A549 (cell line): Measurements from ENCODE around the gene EPB42. TPM values are rescaled to one million over a fixed set of nuclear protein-coding genes. Genes with fewer than 3 reads are reported as not detected.

Experiments used
- ATAC-seq, 2 experiments: fragments of 200-7000 bp in 1 of 2; fragments of >200 bp in 1 of 2; cut with Nextera tagmentation in 1 of 2; cut with Tn5 transposase in 1 of 2; 3 replicates each; pipeline versions ENCODE4 v1.8.0 to v1.9.1; 2018 to 2020; ENCODE audit warnings: mild to moderate bottlenecking in 1 of 2, moderate library complexity in 1 of 2
- CTCF ChIA-PET: fragments of 300-600 bp; sonication (Branson Sonifier 250); formaldehyde crosslinking; extraction: SDS; loops from one replicate; lab custom pipeline; 2021; ENCODE audit warnings: antibody characterized with exemption, inconsistent platforms; lab: Yijun Ruan, JAX
- POLR2A ChIA-PET: fragments of 350-600 bp; formaldehyde crosslinking; extraction: SDS; loops from one replicate; lab custom pipeline; 2021; ENCODE audit warnings: antibody characterized with exemption, inconsistent platforms; lab: Yijun Ruan, JAX
- DNase-seq, 2 experiments: peaks; one replicate each; pipeline versions ENCODE4 v3.0.0 to v3.0.0-alpha.2; 2011 to 2016; ENCODE audit warnings: low read depth in 1 of 2, low spot score in 1 of 2
- FAIRE-seq: peaks from 2 replicates; lab custom pipeline; 2011; peaks lifted over from hg19 to GRCh38; lab: Jason Lieb, UNC
- H3K27ac ChIP-seq, 2 experiments: fragments of >200 bp; sonication (Bioruptor Twin); formaldehyde crosslinking; 3 replicates each; pipeline ENCODE4 v1.5.1; 2016 to 2017
- H3K4me1 ChIP-seq: fragments of >200 bp; sonication (Bioruptor Twin); formaldehyde crosslinking; 3 replicates; pipeline ENCODE4 v1.6.1; 2016
- H3K4me2 ChIP-seq: fragments of >200 bp; sonication (Bioruptor Twin); formaldehyde crosslinking; 3 replicates; pipeline ENCODE4 v1.6.1; 2016
- H3K4me3 ChIP-seq: fragments of >200 bp; sonication (Bioruptor Twin); formaldehyde crosslinking; 3 replicates; pipeline ENCODE4 v1.5.1; 2016
- H3K9me3 ChIP-seq: fragments of >200 bp; sonication (Bioruptor Twin); formaldehyde crosslinking; 3 replicates; pipeline ENCODE4 v1.6.1; 2016
- CHD2 ChIP-seq: fragments of 150-350 bp; IDR thresholded peaks from 2 replicates; pipeline ENCODE4 v1.6.1; 2014; ENCODE audit warnings: low read length; ENCODE audit not compliant: partially characterized antibody
- CHD4 ChIP-seq: fragments of 200-600 bp; sonication (generic); IDR thresholded peaks from 2 replicates; pipeline ENCODE4 v1.6.1; 2016; ENCODE audit warnings: antibody characterized with exemption, mild to moderate bottlenecking, borderline replicate concordance
- EHF ChIP-seq: fragments of 250-450 bp; sonication (Bioruptor Pico); IDR thresholded peaks from 2 replicates; pipeline ENCODE4 v1.5.0; 2020; ENCODE audit warnings: mild to moderate bottlenecking
- ESRRA ChIP-seq: fragments of 150-350 bp; IDR thresholded peaks from 2 replicates; pipeline ENCODE4 v1.6.1; 2014; ENCODE audit warnings: mild to moderate bottlenecking, low read length, borderline replicate concordance
- FOXS1 ChIP-seq: fragments of 250-450 bp; sonication (Bioruptor Pico); IDR thresholded peaks from 2 replicates; pipeline ENCODE4 v1.5.0; 2020; ENCODE audit warnings: mild to moderate bottlenecking, moderate library complexity
- HOXB13 ChIP-seq: fragments of 250-450 bp; sonication (Bioruptor Pico); IDR thresholded peaks from 2 replicates; pipeline ENCODE4 v1.5.0; 2020; ENCODE audit warnings: low read depth, mild to moderate bottlenecking, moderate library complexity
- HOXB5 ChIP-seq: fragments of 250-450 bp; sonication (Bioruptor Pico); IDR thresholded peaks from 2 replicates; pipeline ENCODE4 v1.5.0; 2020; ENCODE audit warnings: mild to moderate bottlenecking, moderate library complexity
- JUNB ChIP-seq: fragments of >200 bp; sonication (Bioruptor Twin); formaldehyde crosslinking; IDR thresholded peaks from 2 replicates; pipeline ENCODE4 v1.6.1; 2016
- KDM5A ChIP-seq: fragments of 200-600 bp; sonication (generic); IDR thresholded peaks from 2 replicates; pipeline ENCODE4 v1.6.1; 2016; ENCODE audit warnings: antibody characterized with exemption, mild to moderate bottlenecking
- MAFK ChIP-seq: fragments of 450-650 bp; IDR thresholded peaks from 2 replicates; pipeline ENCODE4 v1.6.1; 2014; ENCODE audit not compliant: partially characterized antibody
- MYC ChIP-seq: IDR thresholded peaks from 2 replicates; pipeline ENCODE4 v1.6.1; 2012; ENCODE audit warnings: mild to moderate bottlenecking, inconsistent platforms, low read length, improper control_type of control experiment, borderline replicate concordance
- NR3C1 ChIP-seq: fragments of >200 bp; sonication (Bioruptor Twin); formaldehyde crosslinking; IDR thresholded peaks from 3 replicates; pipeline ENCODE4 v1.6.1; 2017
- RAD21 ChIP-seq, 2 experiments: fragments of >200 bp in 1 of 2; sonication (Bioruptor Twin) in 1 of 2; formaldehyde crosslinking in 1 of 2; IDR thresholded peaks in 1 of 2; conservative IDR thresholded peaks in 1 of 2; 2 replicates in 1 of 2; 3 replicates in 1 of 2; pipeline ENCODE4 v1.6.1; 2012 to 2018; ENCODE audit warnings: inconsistent platforms in 1 of 2
- RFX5 ChIP-seq: fragments of 450-650 bp; IDR thresholded peaks from 2 replicates; pipeline ENCODE4 v1.7.1; 2014; ENCODE audit warnings: antibody characterized with exemption, mild to moderate bottlenecking, moderate library complexity
- RNF2 ChIP-seq: fragments of 200-600 bp; sonication (generic); IDR thresholded peaks from 2 replicates; pipeline ENCODE4 v1.6.1; 2016; ENCODE audit warnings: low read depth, mild to moderate bottlenecking, antibody characterized with exemption, moderate library complexity, borderline replicate concordance
- SMC3 ChIP-seq: fragments of >200 bp; sonication (Bioruptor Twin); formaldehyde crosslinking; IDR thresholded peaks from 3 replicates; pipeline ENCODE4 v1.6.1; 2018; ENCODE audit warnings: inconsistent platforms
- TFCP2L1 ChIP-seq: fragments of 250-450 bp; sonication (Bioruptor Pico); IDR thresholded peaks from 2 replicates; pipeline ENCODE4 v1.5.0; 2021; ENCODE audit warnings: mild to moderate bottlenecking
- USF2 ChIP-seq: fragments of 450-650 bp; IDR thresholded peaks from 2 replicates; pipeline ENCODE4 v1.6.1; 2014; ENCODE audit warnings: antibody characterized with exemption
- ZC3H11A ChIP-seq: fragments of 450-650 bp; IDR thresholded peaks from 2 replicates; pipeline ENCODE4 v1.6.1; 2014; ENCODE audit warnings: antibody characterized with exemption, mild to moderate bottlenecking
- ZNF302 ChIP-seq: fragments of 250-450 bp; sonication (Bioruptor Pico); IDR thresholded peaks from 2 replicates; pipeline ENCODE4 v1.9.0; 2021; ENCODE audit warnings: inconsistent platforms, mild to moderate bottlenecking, moderate library complexity
- WGBS: methylation state at CpG from one replicate; pipeline ENCODE4 v1.1.6; 2017; ENCODE audit errors: missing lambda C conversion rate; 5-methylcytosine and 5-hydroxymethylcytosine counted together
- polyA plus RNA-seq, 4 experiments: library from polyadenylated mRNA; depleted of rRNA in 3 of 4; stranded (reverse); fragments of >200 nt; fragmentation: RNase III in 1 of 4; extraction: RNeasy Plus Mini Kit Qiagen cat#74134 plus additional on column Dnase treatment in 1 of 4; gene quantifications; 2 replicates in 3 of 4; 3 replicates in 1 of 4; pipeline ENCODE4 v1.2.3, GENCODE V29; 2011 to 2017
- TF ChIP-seq, protein P1 (sequence below): fragments of >200 bp; sonication (Bioruptor Twin); formaldehyde crosslinking; IDR thresholded peaks from 3 replicates; pipeline ENCODE4 v1.6.1; 2016
- TF ChIP-seq, protein P2 (sequence below): fragments of 150-350 bp; IDR thresholded peaks from 2 replicates; pipeline ENCODE4 v1.6.1; 2014; ENCODE audit warnings: low read depth, mild to moderate bottlenecking, low read length
- TF ChIP-seq, protein P3 (sequence below): fragments of >200 bp; sonication (Bioruptor Twin); formaldehyde crosslinking; IDR thresholded peaks from 3 replicates; pipeline ENCODE4 v1.5.1; 2016
- TF ChIP-seq, protein P4 (sequence below): fragments of >200 bp; sonication (Bioruptor Twin); formaldehyde crosslinking; IDR thresholded peaks from 2 replicates; pipeline ENCODE4 v1.6.1; 2016
- TF ChIP-seq, protein P5 (sequence below): fragments of 250-450 bp; sonication (Bioruptor Pico); IDR thresholded peaks from 2 replicates; pipeline ENCODE4 v1.5.0; 2021; ENCODE audit warnings: mild to moderate bottlenecking, moderate library complexity, borderline replicate concordance
- TF ChIP-seq, protein P6 (sequence below): IDR thresholded peaks from 2 replicates; pipeline ENCODE4 v1.6.1; 2012; ENCODE audit warnings: low read depth, borderline replicate concordance

EPB42 gene
- polyA plus RNA-seq, 2 of the 4 experiments (the other 2 are of a cell fraction): not detected

GRCh38 chr15:43225201-43225949, 4.6 kb upstream of the EPB42 start:
- WGBS: 44% methylated on average over 16 of the region's 16 CpGs
- TF ChIP-seq SMC3 (peak; percentile 64), TFCP2L1 (CRISPR knock-in tag) (no peak), RFX5 (no peak), CHD4 (no peak), MAFK (no peak), ESRRA (no peak), KDM5A (no peak), RNF2 (no peak), HOXB5 (CRISPR knock-in tag) (no peak), RAD21 (conservative IDR thresholded peaks at IDR 0.05 in 1 of 2, IDR thresholded peaks at IDR 0.05 in 1 of 2) (peak; percentile 56 to 65), USF2 (no peak)
- TF ChIP-seq, protein P1, sequence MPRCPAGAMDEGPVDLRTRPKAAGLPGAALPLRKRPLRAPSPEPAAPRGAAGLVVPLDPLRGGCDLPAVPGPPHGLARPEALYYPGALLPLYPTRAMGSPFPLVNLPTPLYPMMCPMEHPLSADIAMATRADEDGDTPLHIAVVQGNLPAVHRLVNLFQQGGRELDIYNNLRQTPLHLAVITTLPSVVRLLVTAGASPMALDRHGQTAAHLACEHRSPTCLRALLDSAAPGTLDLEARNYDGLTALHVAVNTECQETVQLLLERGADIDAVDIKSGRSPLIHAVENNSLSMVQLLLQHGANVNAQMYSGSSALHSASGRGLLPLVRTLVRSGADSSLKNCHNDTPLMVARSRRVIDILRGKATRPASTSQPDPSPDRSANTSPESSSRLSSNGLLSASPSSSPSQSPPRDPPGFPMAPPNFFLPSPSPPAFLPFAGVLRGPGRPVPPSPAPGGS: no peak
- TF ChIP-seq, protein P2, sequence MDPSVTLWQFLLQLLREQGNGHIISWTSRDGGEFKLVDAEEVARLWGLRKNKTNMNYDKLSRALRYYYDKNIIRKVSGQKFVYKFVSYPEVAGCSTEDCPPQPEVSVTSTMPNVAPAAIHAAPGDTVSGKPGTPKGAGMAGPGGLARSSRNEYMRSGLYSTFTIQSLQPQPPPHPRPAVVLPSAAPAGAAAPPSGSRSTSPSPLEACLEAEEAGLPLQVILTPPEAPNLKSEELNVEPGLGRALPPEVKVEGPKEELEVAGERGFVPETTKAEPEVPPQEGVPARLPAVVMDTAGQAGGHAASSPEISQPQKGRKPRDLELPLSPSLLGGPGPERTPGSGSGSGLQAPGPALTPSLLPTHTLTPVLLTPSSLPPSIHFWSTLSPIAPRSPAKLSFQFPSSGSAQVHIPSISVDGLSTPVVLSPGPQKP: no peak
- TF ChIP-seq, protein P3, sequence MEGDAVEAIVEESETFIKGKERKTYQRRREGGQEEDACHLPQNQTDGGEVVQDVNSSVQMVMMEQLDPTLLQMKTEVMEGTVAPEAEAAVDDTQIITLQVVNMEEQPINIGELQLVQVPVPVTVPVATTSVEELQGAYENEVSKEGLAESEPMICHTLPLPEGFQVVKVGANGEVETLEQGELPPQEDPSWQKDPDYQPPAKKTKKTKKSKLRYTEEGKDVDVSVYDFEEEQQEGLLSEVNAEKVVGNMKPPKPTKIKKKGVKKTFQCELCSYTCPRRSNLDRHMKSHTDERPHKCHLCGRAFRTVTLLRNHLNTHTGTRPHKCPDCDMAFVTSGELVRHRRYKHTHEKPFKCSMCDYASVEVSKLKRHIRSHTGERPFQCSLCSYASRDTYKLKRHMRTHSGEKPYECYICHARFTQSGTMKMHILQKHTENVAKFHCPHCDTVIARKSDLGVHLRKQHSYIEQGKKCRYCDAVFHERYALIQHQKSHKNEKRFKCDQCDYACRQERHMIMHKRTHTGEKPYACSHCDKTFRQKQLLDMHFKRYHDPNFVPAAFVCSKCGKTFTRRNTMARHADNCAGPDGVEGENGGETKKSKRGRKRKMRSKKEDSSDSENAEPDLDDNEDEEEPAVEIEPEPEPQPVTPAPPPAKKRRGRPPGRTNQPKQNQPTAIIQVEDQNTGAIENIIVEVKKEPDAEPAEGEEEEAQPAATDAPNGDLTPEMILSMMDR: peak; percentile 56
- TF ChIP-seq, protein P4, sequence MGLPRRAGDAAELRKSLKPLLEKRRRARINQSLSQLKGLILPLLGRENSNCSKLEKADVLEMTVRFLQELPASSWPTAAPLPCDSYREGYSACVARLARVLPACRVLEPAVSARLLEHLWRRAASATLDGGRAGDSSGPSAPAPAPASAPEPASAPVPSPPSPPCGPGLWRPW: no peak
- TF ChIP-seq, protein P5, sequence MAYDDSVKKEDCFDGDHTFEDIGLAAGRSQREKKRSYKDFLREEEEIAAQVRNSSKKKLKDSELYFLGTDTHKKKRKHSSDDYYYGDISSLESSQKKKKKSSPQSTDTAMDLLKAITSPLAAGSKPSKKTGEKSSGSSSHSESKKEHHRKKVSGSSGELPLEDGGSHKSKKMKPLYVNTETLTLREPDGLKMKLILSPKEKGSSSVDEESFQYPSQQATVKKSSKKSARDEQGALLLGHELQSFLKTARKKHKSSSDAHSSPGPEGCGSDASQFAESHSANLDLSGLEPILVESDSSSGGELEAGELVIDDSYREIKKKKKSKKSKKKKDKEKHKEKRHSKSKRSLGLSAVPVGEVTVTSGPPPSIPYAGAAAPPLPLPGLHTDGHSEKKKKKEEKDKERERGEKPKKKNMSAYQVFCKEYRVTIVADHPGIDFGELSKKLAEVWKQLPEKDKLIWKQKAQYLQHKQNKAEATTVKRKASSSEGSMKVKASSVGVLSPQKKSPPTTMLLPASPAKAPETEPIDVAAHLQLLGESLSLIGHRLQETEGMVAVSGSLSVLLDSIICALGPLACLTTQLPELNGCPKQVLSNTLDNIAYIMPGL (CRISPR knock-in tag): no peak
- no peaks in the 10 kb centered on the region for H3K4me1 ChIP-seq
- no peaks in the 10 kb centered on the region for H3K9me3 ChIP-seq
- no peak for FAIRE-seq
- ChIA-PET POLR2A (interaction anchor here (1.0 kb wide), 1 partner anchor 60 kb away, joined by 6 read pairs; no protein-coding TSS in a partner anchor), CTCF (interaction anchor here (0.6 to 8.4 kb wide), 35 partner anchors 9 to 557 kb away, joined by 3 to 114 read pairs (median 5); partner anchors contain the start of genes CCNDBP1, TGM5 and TGM7)
- 0 out of 3 replicates have a peak overlapping the region, but pooled peaks have one; percentile 30 for H3K4me2 ChIP-seq
- DNase-seq: peak; percentile 42 to 52
- ATAC-seq: peak; percentile 98 to 100
- H3K27ac ChIP-seq: no peak overlapping the region
- no peak overlapping the region for H3K4me3 ChIP-seq

GRCh38 chr15:43221422-43221821, 604 bp upstream of the EPB42 start:
- ChIA-PET POLR2A (no interaction called here), CTCF (interaction anchor here (1.8 kb wide), 1 partner anchor 64 kb away, joined by 8 read pairs; no protein-coding TSS in a partner anchor)
- Histone ChIP-seq H3K9me3 (no peaks in the 10 kb centered on the region), H3K27ac (no peak overlapping the region), H3K4me2 (no peak overlapping the region), H3K4me1 (no peaks in the 10 kb centered on the region), H3K4me3 (no peak overlapping the region)
- 62% methylated on average over 1 of the region's 1 CpG for WGBS
- DNase-seq (no peak), ATAC-seq (no peak), FAIRE-seq (no peak)
- TF ChIP-seq JUNB: no peak
- no peak for TF ChIP-seq MYC
- TF ChIP-seq FOXS1 (CRISPR knock-in tag): no peak
- no peak for TF ChIP-seq CHD2
- TF ChIP-seq ZNF302 (CRISPR knock-in tag): no peak
- no peak for TF ChIP-seq NR3C1
- no peak for TF ChIP-seq HOXB13 (CRISPR knock-in tag)
- no peak for TF ChIP-seq CHD4
- TF ChIP-seq, protein P6, sequence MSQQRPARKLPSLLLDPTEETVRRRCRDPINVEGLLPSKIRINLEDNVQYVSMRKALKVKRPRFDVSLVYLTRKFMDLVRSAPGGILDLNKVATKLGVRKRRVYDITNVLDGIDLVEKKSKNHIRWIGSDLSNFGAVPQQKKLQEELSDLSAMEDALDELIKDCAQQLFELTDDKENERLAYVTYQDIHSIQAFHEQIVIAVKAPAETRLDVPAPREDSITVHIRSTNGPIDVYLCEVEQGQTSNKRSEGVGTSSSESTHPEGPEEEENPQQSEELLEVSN: no peak
- no peak for TF ChIP-seq EHF (CRISPR knock-in tag)
- no peak for TF ChIP-seq ZC3H11A
